Ovary (tissue), 3 donors: ENCODE data around the gene IFT80.

Experiments
- CTCF ChIP-seq, 3 donors: fragments of 450-650 bp in 2 of 3; fragments of 200-600 bp in 1 of 3; IDR thresholded peaks; one replicate each; pipeline versions ENCODE4 v1.5.1 to v1.8.0; 2016 to 2022; ENCODE audit warnings: antibody characterized with exemption in 3 of 3, mild to moderate bottlenecking in 1 of 3
- POLR2A ChIP-seq: fragments of 450-650 bp; IDR thresholded peaks from one replicate; pipeline ENCODE4 v1.6.1; 2017; ENCODE audit warnings: antibody characterized with exemption, mild to moderate bottlenecking, moderate library complexity
- donor health status: DM: no; HTN: no; CAD: no.

- no peak for TF ChIP-seq CTCF (IDR thresholded peaks at IDR 0.05)
- no peak for TF ChIP-seq POLR2A
Measured at GRCh38 chr3:160434071-160434470, 35.0 kb upstream of the IFT80 start.
